Right atrium auricular region (tissue), 2 donors: ENCODE data around the gene SERINC3. TPM values are rescaled to one million over a fixed set of nuclear protein-coding genes. Genes with fewer than 3 reads are reported as not detected.

Source experiments
- DNase-seq: peaks from one replicate; pipeline ENCODE4 v3.0.0-alpha.2; 2019; ENCODE audit warnings: low spot score
- H3K27ac ChIP-seq, 2 donors: fragments of 200-600 bp; sonication (generic); 1 replicate in 1 of 2; 2 replicates in 1 of 2; pipeline ENCODE4 v1.5.1; 2016 to 2019
- H3K27me3 ChIP-seq, 2 donors: fragments of 200-600 bp; sonication (generic); one replicate each; pipeline versions ENCODE4 v1.5.1 to v1.6.0; 2017 to 2019
- H3K36me3 ChIP-seq: fragments of 200-600 bp; sonication (generic); one replicate; pipeline ENCODE4 v1.5.1; 2016
- H3K4me1 ChIP-seq, 2 donors: fragments of 200-600 bp; sonication (generic); one replicate each; pipeline versions ENCODE4 v1.5.1 to v1.6.0; 2017 to 2019
- H3K4me3 ChIP-seq, 2 donors: fragments of 200-600 bp; sonication (generic); 1 replicate in 1 of 2; 2 replicates in 1 of 2; pipeline ENCODE4 v1.5.1; 2017 to 2019; ENCODE audit warnings: mild to moderate bottlenecking in 1 of 2, moderate library complexity in 1 of 2
- H3K9me3 ChIP-seq, 2 donors: fragments of 200-600 bp; sonication (generic); one replicate each; pipeline ENCODE4 v1.5.1; 2019
- CTCF ChIP-seq, 2 donors: fragments of 200-600 bp; sonication (generic); IDR thresholded peaks; one replicate each; pipeline ENCODE4 v1.5.1; 2019; ENCODE audit warnings: antibody characterized with exemption in 2 of 2
- total RNA-seq, 2 donors: library from RNA; depleted of rRNA; stranded (reverse); fragments of >200 nt; gene quantifications; one replicate each; pipeline ENCODE4 v1.1.0, GENCODE V29; 2016

The SERINC3 gene
- total RNA-seq, 2 donors from 2014 or later: 85.7 to 112 TPM

- H3K27ac ChIP-seq: no peak overlapping the region
These were observed 36.6 kb downstream of the SERINC3 start for GRCh38 chr20:44485078-44485829.

GRCh38 chr20:44483112-44483511 is 38.8 kb downstream of the SERINC3 start:
- H3K9me3 ChIP-seq: no peaks in the 10 kb centered on the region
- TF ChIP-seq CTCF (IDR thresholded peaks at IDR 0.05): no peak
- H3K36me3 ChIP-seq: peaks cover 46% of the 10 kb centered on the region
- DNase-seq: no peak
- H3K27me3 ChIP-seq: no peaks in the 10 kb centered on the region
- H3K4me3 ChIP-seq: no peak overlapping the region
- no peak overlapping the region for H3K27ac ChIP-seq
- no peaks in the 10 kb centered on the region for H3K4me1 ChIP-seq

More at GRCh38 chr20:44485078-44485829, 36.6 kb downstream of the SERINC3 start:
- Histone ChIP-seq H3K27me3 (no peaks in the 10 kb centered on the region), H3K36me3 (peaks cover 57% of the 10 kb centered on the region), H3K4me1 (no peaks in the 10 kb centered on the region), H3K9me3 (no peaks in the 10 kb centered on the region), H3K4me3 (no peak overlapping the region)
- TF ChIP-seq CTCF (IDR thresholded peaks at IDR 0.05): no peak
- DNase-seq: no peak

GRCh38 chr20:44481719-44482416 is 40.0 kb downstream of the SERINC3 start:
- no peak for TF ChIP-seq CTCF (IDR thresholded peaks at IDR 0.05)
- DNase-seq: no peak
- no peak overlapping the region for H3K4me3 ChIP-seq
- no peaks in the 10 kb centered on the region for H3K4me1 ChIP-seq
- H3K27me3 ChIP-seq: no peaks in the 10 kb centered on the region
- H3K27ac ChIP-seq: no peak overlapping the region
- H3K9me3 ChIP-seq: no peaks in the 10 kb centered on the region
- peaks cover 39% of the 10 kb centered on the region for H3K36me3 ChIP-seq

- peaks cover 0 to 13% of the 10 kb centered on the region in 2 donors for H3K4me1 ChIP-seq
- TF ChIP-seq CTCF (IDR thresholded peaks at IDR 0.05): no peak
- H3K27ac ChIP-seq: no peak overlapping the region
- DNase-seq: no peak
- no peaks in the 10 kb centered on the region for H3K27me3 ChIP-seq
- no peaks in the 10 kb centered on the region for H3K9me3 ChIP-seq
- no peak overlapping the region for H3K4me3 ChIP-seq
- peaks cover 39% of the 10 kb centered on the region for H3K36me3 ChIP-seq
These were observed 41.8 kb downstream of the SERINC3 start for GRCh38 chr20:44480097-44480496.

GRCh38 chr20:44479643-44480042 is 42.2 kb downstream of the SERINC3 start:
- no peak overlapping the region for H3K4me3 ChIP-seq
- H3K27ac ChIP-seq: no peak overlapping the region
- peaks cover 39% of the 10 kb centered on the region for H3K36me3 ChIP-seq
- no peaks in the 10 kb centered on the region for H3K27me3 ChIP-seq
- TF ChIP-seq CTCF (IDR thresholded peaks at IDR 0.05): no peak
- H3K4me1 ChIP-seq: peaks cover 0 to 13% of the 10 kb centered on the region in 2 donors
- no peak for DNase-seq
- no peaks in the 10 kb centered on the region for H3K9me3 ChIP-seq
